DND-41 (cell line): ENCODE measurements around the gene PTBP1.

ENCODE experiments used
- ATAC-seq: fragments of 200-7000 bp; cut with Tn5 transposase; 3 replicates; pipeline ENCODE4 v1.9.1; 2021; ENCODE audit warnings: low read depth; ENCODE audit not compliant: insufficient read depth
- DNase-seq: peaks from one replicate; pipeline ENCODE4 v3.0.0-alpha.2; 2020
- H2AFZ ChIP-seq: 2 replicates; pipeline ENCODE4 v1.6.0; 2012; ENCODE audit warnings: low read depth, low read length
- H3K27ac ChIP-seq: 2 replicates; pipeline ENCODE4 v1.5.1; 2012; ENCODE audit warnings: low read length, inconsistent platforms
- H3K27me3 ChIP-seq: fragments of 200-600 bp; sonication (generic); 2 replicates; pipeline ENCODE4 v1.6.0; 2012; ENCODE audit warnings: low read length, mild to moderate bottlenecking, inconsistent platforms; ENCODE audit not compliant: insufficient read depth, poor library complexity
- H3K36me3 ChIP-seq: 2 replicates; pipeline ENCODE4 v1.5.1; 2012; ENCODE audit warnings: low read length, inconsistent platforms; ENCODE audit not compliant: insufficient read depth
- H3K4me1 ChIP-seq: 2 replicates; pipeline ENCODE4 v1.5.1; 2012; ENCODE audit warnings: mild to moderate bottlenecking, low read length; ENCODE audit not compliant: insufficient read depth
- H3K4me2 ChIP-seq: 2 replicates; pipeline ENCODE4 v1.6.0; 2012; ENCODE audit warnings: mild to moderate bottlenecking, moderate library complexity, low read length, inconsistent platforms; ENCODE audit not compliant: insufficient read depth
- H3K4me3 ChIP-seq, 2 experiments: fragments of 200-600 bp in 1 of 2; shearing (Covaris generic) in 1 of 2; 2 replicates each; pipeline ENCODE4 v1.5.1; 2012 to 2016; ENCODE audit warnings: inconsistent platforms in 2 of 2, low read length in 2 of 2, mild to moderate bottlenecking in 2 of 2, low read depth in 1 of 2, moderate library complexity in 1 of 2
- H3K79me2 ChIP-seq: 2 replicates; pipeline ENCODE4 v1.6.0; 2012; ENCODE audit warnings: low read length, inconsistent platforms; ENCODE audit not compliant: insufficient read depth
- H3K9ac ChIP-seq: 2 replicates; pipeline ENCODE4 v1.6.0; 2012; ENCODE audit warnings: low read depth, mild to moderate bottlenecking, inconsistent platforms, low read length, moderate library complexity
- H3K9me3 ChIP-seq: 2 replicates; pipeline ENCODE4 v1.5.1; 2012; ENCODE audit warnings: low read length, moderate library complexity, mild to moderate bottlenecking, inconsistent platforms; ENCODE audit not compliant: insufficient read depth, severe bottlenecking
- H4K20me1 ChIP-seq: 2 replicates; pipeline ENCODE4 v1.6.0; 2012; ENCODE audit warnings: low read length; ENCODE audit not compliant: insufficient read depth
- EZH2 ChIP-seq: IDR thresholded peaks from 3 replicates; pipeline ENCODE4 v1.6.1; 2012; ENCODE audit warnings: borderline replicate concordance, low read depth, mild to moderate bottlenecking, moderate library complexity, low read length, inconsistent platforms; ENCODE audit not compliant: severe bottlenecking
- TF ChIP-seq, protein P1 (sequence below): IDR thresholded peaks from 2 replicates; pipeline ENCODE4 v1.5.1; 2012; ENCODE audit warnings: borderline replicate concordance, low read length, moderate library complexity, mild to moderate bottlenecking; ENCODE audit not compliant: poor library complexity, severe bottlenecking; ENCODE audit errors: extremely low read depth

The PTBP1 gene

DNA sequence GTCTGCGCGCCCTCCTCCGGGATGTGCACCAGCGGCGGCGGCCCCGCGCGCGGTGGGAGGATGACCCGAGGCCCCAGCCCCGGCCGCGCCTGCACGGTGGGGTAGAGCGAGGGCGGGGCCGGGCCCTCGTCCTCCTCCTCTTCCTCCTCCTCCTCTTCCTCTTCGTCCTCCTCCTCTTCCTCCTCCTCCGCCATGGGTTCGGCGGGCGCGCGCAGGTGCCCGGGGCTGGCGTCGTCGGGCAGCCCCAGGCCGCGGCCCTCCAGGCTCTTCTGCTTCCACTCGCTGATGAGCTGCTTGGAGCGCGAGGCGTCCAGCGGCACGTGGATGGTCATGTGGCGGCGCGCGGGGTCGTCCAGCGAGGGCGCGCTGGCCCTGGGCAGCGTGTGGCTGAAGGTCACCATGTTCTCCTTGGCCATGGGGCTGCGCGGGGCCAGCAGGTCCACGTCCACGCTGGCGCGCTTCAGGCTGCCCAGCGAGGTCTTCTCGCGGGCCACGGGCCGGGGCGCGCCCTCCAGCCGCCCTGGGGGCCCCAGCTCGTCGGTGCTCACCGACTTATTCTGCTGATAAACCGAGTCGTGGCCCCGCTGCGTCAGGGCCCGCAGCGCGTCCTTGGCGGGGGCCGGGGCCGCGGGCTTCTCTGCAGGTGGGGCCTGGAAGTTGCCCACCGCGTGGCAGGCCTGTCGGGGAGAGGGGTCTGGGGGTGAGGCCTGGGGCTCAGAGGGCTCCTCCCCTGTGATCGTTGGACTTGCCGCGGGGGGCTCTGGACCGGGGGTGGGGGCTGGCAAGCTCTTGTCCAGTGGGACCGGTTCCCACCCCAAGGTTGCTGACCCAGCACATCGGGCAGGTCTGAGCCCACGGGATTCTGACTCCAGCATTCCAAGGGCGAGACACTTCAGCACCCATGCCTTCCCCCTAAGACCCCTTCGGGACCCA lies 16.2 kb downstream of the PTBP1 start:
- peaks cover 51% of the 10 kb centered on the region for H3K36me3 ChIP-seq
- no peaks in the 10 kb centered on the region for H3K4me1 ChIP-seq
- peaks cover 14% of the 10 kb centered on the region; the same call in 1 of the 2 replicates for H3K79me2 ChIP-seq
- H3K27ac ChIP-seq = no peak overlapping the region
- no peaks in the 10 kb centered on the region for H3K9me3 ChIP-seq
- no peak overlapping the region for H3K4me3 ChIP-seq
- H4K20me1 ChIP-seq = peaks cover 51% of the 10 kb centered on the region
- H3K9ac ChIP-seq = no peak overlapping the region
- TF ChIP-seq, protein P1, sequence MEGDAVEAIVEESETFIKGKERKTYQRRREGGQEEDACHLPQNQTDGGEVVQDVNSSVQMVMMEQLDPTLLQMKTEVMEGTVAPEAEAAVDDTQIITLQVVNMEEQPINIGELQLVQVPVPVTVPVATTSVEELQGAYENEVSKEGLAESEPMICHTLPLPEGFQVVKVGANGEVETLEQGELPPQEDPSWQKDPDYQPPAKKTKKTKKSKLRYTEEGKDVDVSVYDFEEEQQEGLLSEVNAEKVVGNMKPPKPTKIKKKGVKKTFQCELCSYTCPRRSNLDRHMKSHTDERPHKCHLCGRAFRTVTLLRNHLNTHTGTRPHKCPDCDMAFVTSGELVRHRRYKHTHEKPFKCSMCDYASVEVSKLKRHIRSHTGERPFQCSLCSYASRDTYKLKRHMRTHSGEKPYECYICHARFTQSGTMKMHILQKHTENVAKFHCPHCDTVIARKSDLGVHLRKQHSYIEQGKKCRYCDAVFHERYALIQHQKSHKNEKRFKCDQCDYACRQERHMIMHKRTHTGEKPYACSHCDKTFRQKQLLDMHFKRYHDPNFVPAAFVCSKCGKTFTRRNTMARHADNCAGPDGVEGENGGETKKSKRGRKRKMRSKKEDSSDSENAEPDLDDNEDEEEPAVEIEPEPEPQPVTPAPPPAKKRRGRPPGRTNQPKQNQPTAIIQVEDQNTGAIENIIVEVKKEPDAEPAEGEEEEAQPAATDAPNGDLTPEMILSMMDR = no peak
- no peak for TF ChIP-seq EZH2
- no peaks in the 10 kb centered on the region for H3K27me3 ChIP-seq
- H2AFZ ChIP-seq = no peak overlapping the region
- H3K4me2 ChIP-seq = no peak overlapping the region
- peak; percentile 20 for ATAC-seq
- DNase-seq = peak; percentile 23

GRCh38 chr19:814152-815078 lies 17.2 kb downstream of the PTBP1 start:
- ATAC-seq (peak; percentile 27; the same call in 2 of the 3 replicates), DNase-seq (peak; percentile 34)
- no peaks in the 10 kb centered on the region for H3K9me3 ChIP-seq
- H3K9ac ChIP-seq = no peak overlapping the region
- H3K27ac ChIP-seq = no peak overlapping the region
- H2AFZ ChIP-seq = no peak overlapping the region
- no peak overlapping the region for H3K4me3 ChIP-seq
- H3K36me3 ChIP-seq = peaks cover 41% of the 10 kb centered on the region
- no peak overlapping the region for H3K4me2 ChIP-seq
- H3K4me1 ChIP-seq = no peaks in the 10 kb centered on the region
- TF ChIP-seq, protein P1 = no peak
- TF ChIP-seq EZH2 = no peak
- H4K20me1 ChIP-seq = peaks cover 42% of the 10 kb centered on the region
- peaks cover 7% of the 10 kb centered on the region; the same call in 1 of the 2 replicates for H3K79me2 ChIP-seq
- H3K27me3 ChIP-seq = no peaks in the 10 kb centered on the region

DNA sequence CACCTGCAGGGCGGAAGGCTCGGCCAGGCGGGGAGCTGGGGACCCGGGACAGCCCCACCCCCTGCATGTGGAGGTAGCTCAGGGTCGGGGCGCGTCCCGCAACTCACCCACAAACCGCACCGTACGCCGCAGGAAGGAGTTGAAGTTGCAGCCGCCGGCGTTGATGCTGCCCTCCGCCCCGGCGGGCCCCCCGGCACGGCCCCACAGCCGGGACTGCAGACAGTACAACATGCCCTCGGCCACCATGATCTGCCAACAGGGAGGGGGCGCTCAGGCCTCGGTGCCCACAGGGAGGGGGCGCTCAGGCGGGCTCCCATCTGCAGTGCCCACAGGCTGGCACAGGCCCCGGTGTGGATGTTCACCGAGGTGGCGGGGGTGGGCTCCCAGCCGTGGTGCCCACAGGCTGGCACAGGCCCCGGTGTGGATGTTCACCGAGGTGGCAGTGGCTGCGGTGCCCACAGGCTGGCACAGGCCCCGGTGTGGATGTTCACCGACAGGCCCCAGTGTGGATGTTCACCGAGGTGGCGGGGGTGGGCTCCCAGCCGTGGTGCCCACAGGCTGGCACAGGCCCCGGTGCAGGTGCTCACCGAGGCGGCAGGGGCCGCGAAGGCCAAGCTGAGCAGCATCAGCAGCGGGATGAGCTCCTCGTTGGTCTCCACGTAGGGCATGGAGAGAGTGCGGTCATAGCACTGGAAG lies 18.0 kb downstream of the PTBP1 start:
- Histone ChIP-seq H3K9me3 (no peaks in the 10 kb centered on the region), H3K36me3 (peaks cover 33% of the 10 kb centered on the region), H3K4me2 (no peak overlapping the region), H3K9ac (no peak overlapping the region), H3K27me3 (no peaks in the 10 kb centered on the region), H4K20me1 (peaks cover 34% of the 10 kb centered on the region), H2AFZ (no peak overlapping the region), H3K4me1 (no peaks in the 10 kb centered on the region), H3K27ac (no peak overlapping the region), H3K4me3 (no peak overlapping the region), H3K79me2 (peaks cover under 1% of the 10 kb centered on the region; the same call in 1 of the 2 replicates)
- peak; percentile 11 for ATAC-seq
- TF ChIP-seq, protein P1 = no peak
- no peak for TF ChIP-seq EZH2
- DNase-seq = peak; percentile 19
